A673 (cell line): Measurements from ENCODE around the gene PANK3. TPM values are rescaled to one million over a fixed set of nuclear protein-coding genes. Genes with fewer than 3 reads are reported as not detected.

ENCODE experiments used
- BruUV-seq: library from RNA; stranded (reverse); fragments of 400-500 nt; replicated peaks from 2 replicates; lab custom pipeline; 2021; lab: Mats Ljungman, UMichigan
- CTCF ChIA-PET: fragments of 300-600 bp; sonication (Branson Sonifier 250); formaldehyde crosslinking; loops from one replicate; lab custom pipeline; 2022; ENCODE audit warnings: antibody characterized with exemption; lab: Charles Lee
- POLR2A ChIA-PET: fragments of 300-600 bp; sonication (Branson Sonifier 250); formaldehyde crosslinking; loops from one replicate; lab custom pipeline; 2022; ENCODE audit warnings: antibody characterized with exemption; ENCODE audit not compliant: low non-redundant PET; lab: Charles Lee
- DNase-seq: peaks from one replicate; pipeline ENCODE4 v3.0.0-alpha.2; 2015; ENCODE audit warnings: low spot score
- H3K27ac ChIP-seq: fragments of 200-600 bp; sonication (generic); 2 replicates; pipeline ENCODE4 v1.5.1; 2016; ENCODE audit warnings: mixed run types, low read depth, mild to moderate bottlenecking, mixed read lengths, antibody characterized with exemption, low read length; ENCODE audit not compliant: poor library complexity, severe bottlenecking
- H3K27me3 ChIP-seq: fragments of 200-600 bp; sonication (generic); replicated peaks from 2 replicates; pipeline ENCODE4 v1.6.1; 2017; ENCODE audit warnings: mixed run types, low read depth, mild to moderate bottlenecking, mixed read lengths, antibody characterized with exemption, low read length; ENCODE audit not compliant: insufficient read depth, poor library complexity
- H3K36me3 ChIP-seq: fragments of 200-600 bp; sonication (generic); 2 replicates; pipeline ENCODE4 v1.6.1; 2016; ENCODE audit warnings: mixed run types, mild to moderate bottlenecking, mixed read lengths, antibody characterized with exemption, low read length; ENCODE audit not compliant: insufficient read depth, poor library complexity, severe bottlenecking
- H3K4me1 ChIP-seq: fragments of 200-600 bp; sonication (generic); 2 replicates; pipeline ENCODE4 v1.6.1; 2017; ENCODE audit warnings: mixed run types, mild to moderate bottlenecking, mixed read lengths, antibody characterized with exemption, low read length; ENCODE audit not compliant: insufficient read depth, poor library complexity, severe bottlenecking
- H3K4me3 ChIP-seq: fragments of 200-600 bp; sonication (generic); 2 replicates; pipeline ENCODE4 v1.5.1; 2016; ENCODE audit warnings: low read depth, mixed run types, mild to moderate bottlenecking, mixed read lengths, low read length; ENCODE audit not compliant: poor library complexity, severe bottlenecking
- H3K9me3 ChIP-seq: fragments of 200-600 bp; sonication (generic); 2 replicates; pipeline ENCODE4 v1.6.1; 2016; ENCODE audit warnings: mixed run types, low read depth, mild to moderate bottlenecking, mixed read lengths, antibody characterized with exemption, low read length; ENCODE audit not compliant: poor library complexity, severe bottlenecking
- EZH2 ChIP-seq: fragments of 200-600 bp; sonication (generic); IDR thresholded peaks from 2 replicates; pipeline ENCODE4 v1.6.1; 2017; ENCODE audit warnings: borderline replicate concordance, low read depth, mild to moderate bottlenecking, mixed read lengths, antibody characterized with exemption, low read length; ENCODE audit not compliant: poor library complexity, severe bottlenecking
- intact Hi-C: fragments of 100-400 bp; cut with micrococcal nuclease; formaldehyde crosslinking; loops from one replicate; pipeline ENCODE4 v1.10.0; 2022; ENCODE audit not compliant: unreplicated experiment
- total RNA-seq: library from RNA; stranded (reverse); gene quantifications from 2 replicates; pipeline ENCODE4 v1.2.3, GENCODE V29; 2021
- TF ChIP-seq, protein P1 (sequence below): fragments of 300-800, 200-600 bp; sonication (generic); conservative IDR thresholded peaks from 2 replicates; pipeline ENCODE4 v1.5.1; 2017; ENCODE audit warnings: low read depth, mild to moderate bottlenecking, antibody characterized with exemption, low read length, moderate library complexity, mixed read lengths

The PANK3 gene
- total RNA-seq, 1 experiment from 2014 or later: 79.2 TPM

- no peak overlapping the region for H3K27ac ChIP-seq
- CTCF ChIA-PET: no interaction called here
- no peaks in the 10 kb centered on the region for H3K4me1 ChIP-seq
- TF ChIP-seq, protein P1, sequence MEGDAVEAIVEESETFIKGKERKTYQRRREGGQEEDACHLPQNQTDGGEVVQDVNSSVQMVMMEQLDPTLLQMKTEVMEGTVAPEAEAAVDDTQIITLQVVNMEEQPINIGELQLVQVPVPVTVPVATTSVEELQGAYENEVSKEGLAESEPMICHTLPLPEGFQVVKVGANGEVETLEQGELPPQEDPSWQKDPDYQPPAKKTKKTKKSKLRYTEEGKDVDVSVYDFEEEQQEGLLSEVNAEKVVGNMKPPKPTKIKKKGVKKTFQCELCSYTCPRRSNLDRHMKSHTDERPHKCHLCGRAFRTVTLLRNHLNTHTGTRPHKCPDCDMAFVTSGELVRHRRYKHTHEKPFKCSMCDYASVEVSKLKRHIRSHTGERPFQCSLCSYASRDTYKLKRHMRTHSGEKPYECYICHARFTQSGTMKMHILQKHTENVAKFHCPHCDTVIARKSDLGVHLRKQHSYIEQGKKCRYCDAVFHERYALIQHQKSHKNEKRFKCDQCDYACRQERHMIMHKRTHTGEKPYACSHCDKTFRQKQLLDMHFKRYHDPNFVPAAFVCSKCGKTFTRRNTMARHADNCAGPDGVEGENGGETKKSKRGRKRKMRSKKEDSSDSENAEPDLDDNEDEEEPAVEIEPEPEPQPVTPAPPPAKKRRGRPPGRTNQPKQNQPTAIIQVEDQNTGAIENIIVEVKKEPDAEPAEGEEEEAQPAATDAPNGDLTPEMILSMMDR: no peak
- TF ChIP-seq EZH2: no peak
- no peak overlapping the region for H3K4me3 ChIP-seq
- BruUV-seq: no TSS peak
- no peak for DNase-seq
- H3K27me3 ChIP-seq: peaks cover 2% of the 10 kb centered on the region
- POLR2A ChIA-PET: no interaction called here
- H3K9me3 ChIP-seq: no peaks in the 10 kb centered on the region
- intact Hi-C loops: no loop called here
- no peaks in the 10 kb centered on the region for H3K36me3 ChIP-seq
Measured at GRCh38 chr5:168592014-168592368, 12.8 kb upstream of the PANK3 start.

DNA sequence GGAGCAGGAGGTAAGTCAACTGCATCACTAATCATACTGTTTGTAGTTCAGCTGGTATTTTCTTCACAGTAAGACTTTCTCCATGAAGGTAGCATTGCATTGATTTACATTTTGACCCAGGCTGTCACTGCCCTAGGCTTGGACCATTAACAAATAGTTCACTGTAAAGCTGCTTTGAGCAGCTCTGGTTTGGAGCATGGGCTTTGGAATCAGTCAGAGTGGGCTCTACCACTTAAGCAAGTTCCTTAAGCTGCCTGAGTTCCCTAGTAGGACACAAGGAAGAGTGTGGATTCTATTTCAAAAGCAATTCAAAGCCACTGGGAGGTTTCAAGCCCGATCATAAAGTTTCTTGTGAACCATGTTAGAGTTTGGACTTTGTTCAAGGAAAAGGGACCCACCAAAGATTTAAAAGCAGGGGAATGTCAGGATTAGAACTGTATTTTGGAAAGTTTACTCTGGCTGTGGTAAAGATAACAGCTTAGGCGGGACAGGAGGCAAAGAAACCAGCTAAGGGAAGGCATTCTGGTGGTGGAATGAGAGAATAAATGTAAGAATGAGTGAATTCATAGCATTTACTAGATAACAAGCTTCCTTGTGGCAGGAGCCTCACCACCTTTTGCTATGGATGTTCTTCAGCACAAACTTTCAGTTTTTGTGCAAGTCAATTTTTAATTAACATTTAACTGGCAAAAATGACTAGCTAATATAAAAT, 12.3 kb upstream of the PANK3 start:
- H3K27me3 ChIP-seq: no peaks in the 10 kb centered on the region
- POLR2A ChIA-PET: no interaction called here
- H3K4me1 ChIP-seq: no peaks in the 10 kb centered on the region
- H3K36me3 ChIP-seq: no peaks in the 10 kb centered on the region
- H3K27ac ChIP-seq: no peak overlapping the region
- TF ChIP-seq EZH2: no peak
- TF ChIP-seq, protein P1: no peak
- no peak for DNase-seq
- BruUV-seq: no TSS peak
- intact Hi-C loops: no loop called here
- no peaks in the 10 kb centered on the region for H3K9me3 ChIP-seq
- CTCF ChIA-PET: no interaction called here
- H3K4me3 ChIP-seq: no peak overlapping the region

GRCh38 chr5:168590666-168591065, 11.5 kb upstream of the PANK3 start:
- H3K4me1 ChIP-seq: no peaks in the 10 kb centered on the region
- POLR2A ChIA-PET: no interaction called here
- intact Hi-C loops: no loop called here
- no peaks in the 10 kb centered on the region for H3K27me3 ChIP-seq
- no peaks in the 10 kb centered on the region for H3K9me3 ChIP-seq
- CTCF ChIA-PET: no interaction called here
- TF ChIP-seq EZH2: no peak
- TF ChIP-seq, protein P1: no peak
- no peak overlapping the region for H3K27ac ChIP-seq
- BruUV-seq: no TSS peak
- no peak overlapping the region for H3K4me3 ChIP-seq
- no peak for DNase-seq
- H3K36me3 ChIP-seq: no peaks in the 10 kb centered on the region
